Posterior vena cava (tissue), 2 donors: Measurements from ENCODE around the gene TP53BP2. TPM values are rescaled to one million over a fixed set of nuclear protein-coding genes. Genes with fewer than 3 reads are reported as not detected.
A peak's percentile ranks its signal among the peaks of the same experiment; 100 is the strongest.
"Not testable (repeated sequence)": the region's sequence is repeated elsewhere in the genome, so short reads cannot be mapped to it uniquely, and the experiment has no call there.

Experiments
- DNase-seq: peaks from one replicate; pipeline ENCODE4 v3.0.0-alpha.2; 2020; ENCODE audit warnings: low spot score
- intact Hi-C, 2 donors: fragments of 100-400 bp; cut with DNase I; formaldehyde crosslinking; loops; one replicate each; pipeline versions ENCODE4 v1.14.1 to v1.14.2; 2022 to 2023
- total RNA-seq, 2 donors: library from RNA; stranded (reverse); fragmentation: NEBNext Ultra II Directional; extraction: Animal tissue kit (Norgen Biotek cat#: 25700); gene quantifications; one replicate each; pipeline ENCODE4 v1.2.1, GENCODE V29; 2021
- donor health status: DM: yes; HTN: yes; CAD: no.
- donor health status: DM: yes; HTN: yes; CAD: no.

Gene TP53BP2
- total RNA-seq, 2 donors from 2014 or later, result 39.6 to 54.4 TPM

GRCh38 chr1:223811634-223812101, 34.1 kb downstream of the TP53BP2 start:
- no peak for DNase-seq
- intact Hi-C loops, result no loop called here

GRCh38 chr1:223810586-223810985, 35.2 kb downstream of the TP53BP2 start:
- no peak for DNase-seq
- intact Hi-C loops, result no loop called here

- DNase-seq, intact Hi-C loops: not testable (repeated sequence)
These were observed 35.8 kb downstream of the TP53BP2 start for GRCh38 chr1:223809905-223810304.

GRCh38 chr1:223803211-223803610, 42.5 kb downstream of the TP53BP2 start:
- DNase-seq, result no peak
- intact Hi-C loops, result no loop called here

- no peak for DNase-seq
- intact Hi-C loops, result no loop called here
These were observed 43.1 kb downstream of the TP53BP2 start for GRCh38 chr1:223802602-223803001.

- intact Hi-C loops, result no loop called here
- no peak for DNase-seq
These were observed 43.7 kb downstream of the TP53BP2 start for GRCh38 chr1:223802032-223802431.

GRCh38 chr1:223796210-223796609, 49.5 kb downstream of the TP53BP2 start:
- no peak for DNase-seq
- intact Hi-C loops, result no loop called here

GRCh38 chr1:223794136-223794880, 51.4 kb downstream of the TP53BP2 start:
- DNase-seq, result no peak
- intact Hi-C loops, result no loop called here

- no peak for DNase-seq
- intact Hi-C loops, result no loop called here
These were observed 52.0 kb downstream of the TP53BP2 start for GRCh38 chr1:223793716-223794115.

GRCh38 chr1:223792046-223792445, 53.7 kb downstream of the TP53BP2 start:
- intact Hi-C loops, result no loop called here
- no peak for DNase-seq

- intact Hi-C loops, result no loop called here
- DNase-seq, result no peak
These were observed 56.9 kb downstream of the TP53BP2 start for GRCh38 chr1:223788746-223789415.

- intact Hi-C loops, result loop anchor here in 1 of 2 donors (1.0 kb wide), 1 partner anchor 19 kb away; no protein-coding TSS in a partner anchor
- no peak for DNase-seq
These were observed 59.9 kb downstream of the TP53BP2 start for GRCh38 chr1:223785808-223786207.

- intact Hi-C loops, result no loop called here
- no peak for DNase-seq
These were observed 61.2 kb downstream of the TP53BP2 start for GRCh38 chr1:223784541-223784940.

- intact Hi-C loops, result no loop called here
These were observed 62.1 kb downstream of the TP53BP2 start for GRCh38 chr1:223783676-223784075.

GRCh38 chr1:223780949-223781348, 64.8 kb downstream of the TP53BP2 start:
- no peak for DNase-seq
- intact Hi-C loops, result no loop called here

More at GRCh38 chr1:223783676-223784075, 62.1 kb downstream of the TP53BP2 start:
- no peak for DNase-seq

GRCh38 chr1:223780318-223780717, 65.4 kb downstream of the TP53BP2 start:
- intact Hi-C loops, result no loop called here
- DNase-seq, result no peak

- no peak for DNase-seq
- intact Hi-C loops, result no loop called here
These were observed 68.8 kb downstream of the TP53BP2 start for GRCh38 chr1:223776826-223777454.

- peak; percentile 72 for DNase-seq
- intact Hi-C loops, result no loop called here
These were observed 69.5 kb downstream of the TP53BP2 start for GRCh38 chr1:223776075-223776814.

GRCh38 chr1:223775711-223776074, 70.1 kb downstream of the TP53BP2 start:
- intact Hi-C loops, result no loop called here
- DNase-seq, result no peak

- intact Hi-C loops, result no loop called here
- DNase-seq, result no peak
These were observed 70.7 kb downstream of the TP53BP2 start for GRCh38 chr1:223775054-223775453.
